Endothelial cell (in vitro differentiated cells): ENCODE measurements around the gene NLRC4. TPM values are rescaled to one million over a fixed set of nuclear protein-coding genes. Genes with fewer than 3 reads are reported as not detected.

Experiments used
- DNase-seq: peaks from one replicate; pipeline ENCODE4 v3.0.0; 2021; ENCODE audit warnings: low spot score
- H3K27ac Mint-ChIP-seq: one replicate; pipeline ENCODE4 v1.8.0; 2021; ENCODE audit warnings: mixed read lengths, inconsistent platforms; ENCODE audit not compliant: unreplicated experiment
- H3K27me3 Mint-ChIP-seq: one replicate; pipeline ENCODE4 v1.8.0; 2021; ENCODE audit warnings: mild to moderate bottlenecking, moderate library complexity, mixed read lengths, inconsistent platforms; ENCODE audit not compliant: unreplicated experiment
- H3K36me3 Mint-ChIP-seq: one replicate; pipeline ENCODE4 v1.8.0; 2021; ENCODE audit warnings: mild to moderate bottlenecking, low read depth, mixed read lengths, inconsistent platforms; ENCODE audit not compliant: unreplicated experiment
- H3K4me1 Mint-ChIP-seq: one replicate; pipeline ENCODE4 v1.8.0; 2021; ENCODE audit warnings: mild to moderate bottlenecking, mixed read lengths, inconsistent platforms; ENCODE audit not compliant: unreplicated experiment
- H3K4me3 Mint-ChIP-seq: one replicate; pipeline ENCODE4 v1.8.0; 2021; ENCODE audit warnings: mild to moderate bottlenecking, mixed read lengths, inconsistent platforms; ENCODE audit not compliant: unreplicated experiment
- H3K9me3 Mint-ChIP-seq: one replicate; pipeline ENCODE4 v1.8.0; 2021; ENCODE audit warnings: mixed read lengths, inconsistent platforms; ENCODE audit not compliant: unreplicated experiment
- CTCF ChIP-seq: fragments of 200-600 bp; sonication (generic); IDR thresholded peaks from one replicate; pipeline ENCODE4 v1.5.0; 2021; ENCODE audit warnings: antibody characterized with exemption; ENCODE audit not compliant: unreplicated experiment
- total RNA-seq: library from RNA; stranded (reverse); fragmentation: NEBNext Ultra II Directional; extraction: Animal tissue kit (Norgen Biotek cat#: 25700); gene quantifications from one replicate; pipeline ENCODE4 v1.2.1, GENCODE V29; 2021; ENCODE audit not compliant: unreplicated experiment

NLRC4 gene
- total RNA-seq, 1 donor from 2014 or later, result not detected

GRCh38 chr2:32246911-32247310 lies 17.8 kb downstream of the NLRC4 start:
- H3K27ac Mint-ChIP-seq, result no peak overlapping the region
- H3K9me3 Mint-ChIP-seq, result no peaks in the 10 kb centered on the region
- no peak for DNase-seq
- no peak for TF ChIP-seq CTCF
- no peaks in the 10 kb centered on the region for H3K36me3 Mint-ChIP-seq
- no peak overlapping the region for H3K4me3 Mint-ChIP-seq
- H3K27me3 Mint-ChIP-seq, result no peaks in the 10 kb centered on the region
- no peaks in the 10 kb centered on the region for H3K4me1 Mint-ChIP-seq

GRCh38 chr2:32242331-32242730 lies 22.4 kb downstream of the NLRC4 start:
- Mint-ChIP-seq H3K9me3 (no peaks in the 10 kb centered on the region), H3K27me3 (no peaks in the 10 kb centered on the region), H3K27ac (no peak overlapping the region), H3K36me3 (no peaks in the 10 kb centered on the region), H3K4me1 (peaks cover 2% of the 10 kb centered on the region), H3K4me3 (no peak overlapping the region)
- TF ChIP-seq CTCF, result no peak
- DNase-seq, result no peak

- no peak for DNase-seq
- H3K36me3 Mint-ChIP-seq, result peaks cover 3% of the 10 kb centered on the region
- H3K4me3 Mint-ChIP-seq, result no peak overlapping the region
- TF ChIP-seq CTCF, result no peak
- peaks cover 2% of the 10 kb centered on the region for H3K4me1 Mint-ChIP-seq
- H3K9me3 Mint-ChIP-seq, result no peaks in the 10 kb centered on the region
- no peaks in the 10 kb centered on the region for H3K27me3 Mint-ChIP-seq
- no peak overlapping the region for H3K27ac Mint-ChIP-seq
Measured at GRCh38 chr2:32237996-32238395, 26.7 kb downstream of the NLRC4 start.

GRCh38 chr2:32237488-32237887 lies 27.2 kb downstream of the NLRC4 start:
- Mint-ChIP-seq H3K27ac (no peak overlapping the region), H3K36me3 (peaks cover 3% of the 10 kb centered on the region), H3K9me3 (no peaks in the 10 kb centered on the region), H3K4me3 (no peak overlapping the region), H3K27me3 (no peaks in the 10 kb centered on the region), H3K4me1 (peaks cover 2% of the 10 kb centered on the region)
- DNase-seq, result no peak
- TF ChIP-seq CTCF, result no peak

- Mint-ChIP-seq H3K9me3 (no peaks in the 10 kb centered on the region), H3K27ac (no peak overlapping the region)
Measured at GRCh38 chr2:32235315-32235714, 29.4 kb downstream of the NLRC4 start.

More at GRCh38 chr2:32235315-32235714, 29.4 kb downstream of the NLRC4 start:
- Mint-ChIP-seq H3K4me3 (no peak overlapping the region), H3K27me3 (no peaks in the 10 kb centered on the region), H3K36me3 (peaks cover 3% of the 10 kb centered on the region), H3K4me1 (peaks cover 2% of the 10 kb centered on the region)
- TF ChIP-seq CTCF, result no peak
- DNase-seq, result no peak
